HEK293T (cell line): ENCODE measurements around the gene RFXAP.

Source experiments
- CTCF ChIA-PET: fragments of 350-600 bp; formaldehyde crosslinking; extraction: SDS; loops from one replicate; lab custom pipeline; 2021; ENCODE audit warnings: antibody characterized with exemption, inconsistent platforms; lab: Yijun Ruan, JAX
- POLR2A ChIA-PET: fragments of 350-600 bp; formaldehyde crosslinking; extraction: SDS; loops from one replicate; lab custom pipeline; 2020; ENCODE audit warnings: antibody characterized with exemption, inconsistent platforms; lab: Yijun Ruan, JAX
- DNase-seq: peaks from one replicate; pipeline ENCODE4 v3.0.0; 2012; ENCODE audit warnings: mixed read lengths; ENCODE audit errors: extremely low spot score
- ARNT ChIP-seq: fragments of 450-650 bp; IDR thresholded peaks from 2 replicates; pipeline ENCODE4 v1.6.1; 2017; ENCODE audit warnings: mild to moderate bottlenecking
- BHLHE40 ChIP-seq: fragments of 450-650 bp; IDR thresholded peaks from 2 replicates; pipeline ENCODE4 v1.6.1; 2016; ENCODE audit warnings: mild to moderate bottlenecking, moderate library complexity, borderline replicate concordance
- CTBP1 ChIP-seq: fragments of 450-650 bp; IDR thresholded peaks from 2 replicates; pipeline ENCODE4 v1.6.1; 2016; ENCODE audit warnings: borderline replicate concordance
- ELF4 ChIP-seq: fragments of 450-650 bp; IDR thresholded peaks from 2 replicates; pipeline ENCODE4 v1.6.1; 2017; ENCODE audit warnings: antibody characterized with exemption
- FOXA1 ChIP-seq: fragments of 450-650 bp; IDR thresholded peaks from 2 replicates; pipeline ENCODE4 v1.6.1; 2016; ENCODE audit warnings: mild to moderate bottlenecking
- FOXK2 ChIP-seq: fragments of 450-650 bp; IDR thresholded peaks from 2 replicates; pipeline ENCODE4 v1.6.1; 2016; ENCODE audit warnings: mild to moderate bottlenecking
- FOXM1 ChIP-seq: fragments of 450-650 bp; IDR thresholded peaks from 2 replicates; pipeline ENCODE4 v1.6.1; 2017; ENCODE audit warnings: mild to moderate bottlenecking, borderline replicate concordance
- HDGF ChIP-seq: fragments of 450-650 bp; IDR thresholded peaks from 2 replicates; pipeline ENCODE4 v1.6.1; 2017; ENCODE audit warnings: antibody characterized with exemption, borderline replicate concordance
- L3MBTL2 ChIP-seq: fragments of 450-650 bp; conservative IDR thresholded peaks from 2 replicates; pipeline ENCODE4 v1.6.1; 2016; ENCODE audit warnings: mild to moderate bottlenecking
- LEF1 ChIP-seq: fragments of 450-650 bp; IDR thresholded peaks from 2 replicates; pipeline ENCODE4 v1.6.1; 2017; ENCODE audit warnings: mild to moderate bottlenecking, borderline replicate concordance
- NFRKB ChIP-seq: fragments of 450-650 bp; IDR thresholded peaks from 2 replicates; pipeline ENCODE4 v1.6.1; 2016; ENCODE audit warnings: mild to moderate bottlenecking, moderate library complexity
- SP1 ChIP-seq: fragments of 450-650 bp; IDR thresholded peaks from 2 replicates; pipeline ENCODE4 v1.6.1; 2017
- SUZ12 ChIP-seq: fragments of 450-650 bp; IDR thresholded peaks from 2 replicates; pipeline ENCODE4 v1.6.1; 2016; ENCODE audit warnings: mild to moderate bottlenecking
- TARDBP ChIP-seq: fragments of 450-650 bp; IDR thresholded peaks from 2 replicates; pipeline ENCODE4 v1.6.1; 2016
- ZNF384 ChIP-seq: fragments of 450-650 bp; IDR thresholded peaks from 2 replicates; pipeline ENCODE4 v1.6.1; 2016
- TF ChIP-seq, protein P1 (sequence below): fragments of 450-650 bp; IDR thresholded peaks from 2 replicates; pipeline ENCODE4 v1.6.1; 2016

RFXAP gene

DNA sequence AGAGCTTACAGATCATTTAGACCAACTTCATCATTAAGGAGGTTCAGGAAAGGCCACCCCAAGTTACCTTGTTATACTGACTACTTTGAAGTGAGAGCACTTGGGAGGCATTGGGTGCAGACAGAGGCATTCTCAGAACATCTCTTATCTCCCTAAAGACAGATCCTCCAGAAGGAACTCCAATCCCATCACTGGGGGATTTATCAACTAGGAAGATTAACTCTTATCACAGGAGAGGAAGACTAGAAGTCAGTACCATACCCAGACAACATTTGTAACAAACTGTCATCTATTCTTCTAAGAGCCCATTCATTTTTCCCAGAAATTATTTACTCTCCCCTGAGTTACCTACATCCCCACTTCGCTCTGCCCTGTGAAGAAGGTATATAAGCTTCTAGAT is 5.8 kb upstream of the RFXAP start:
- no peak for DNase-seq
- ChIA-PET POLR2A (no interaction called here), CTCF (interaction anchor here (0.7 kb wide), 1 partner anchor 10 kb away, joined by 5 read pairs; no protein-coding TSS in a partner anchor)
- TF ChIP-seq HDGF: no peak
- TF ChIP-seq ELF4: no peak
- TF ChIP-seq CTBP1: no peak
- TF ChIP-seq SUZ12: no peak
- TF ChIP-seq FOXK2: no peak
- TF ChIP-seq TARDBP: no peak
- TF ChIP-seq FOXM1: no peak
- no peak for TF ChIP-seq BHLHE40
- no peak for TF ChIP-seq LEF1
- TF ChIP-seq L3MBTL2: no peak
- no peak for TF ChIP-seq FOXA1
- no peak for TF ChIP-seq NFRKB
- TF ChIP-seq, protein P1, sequence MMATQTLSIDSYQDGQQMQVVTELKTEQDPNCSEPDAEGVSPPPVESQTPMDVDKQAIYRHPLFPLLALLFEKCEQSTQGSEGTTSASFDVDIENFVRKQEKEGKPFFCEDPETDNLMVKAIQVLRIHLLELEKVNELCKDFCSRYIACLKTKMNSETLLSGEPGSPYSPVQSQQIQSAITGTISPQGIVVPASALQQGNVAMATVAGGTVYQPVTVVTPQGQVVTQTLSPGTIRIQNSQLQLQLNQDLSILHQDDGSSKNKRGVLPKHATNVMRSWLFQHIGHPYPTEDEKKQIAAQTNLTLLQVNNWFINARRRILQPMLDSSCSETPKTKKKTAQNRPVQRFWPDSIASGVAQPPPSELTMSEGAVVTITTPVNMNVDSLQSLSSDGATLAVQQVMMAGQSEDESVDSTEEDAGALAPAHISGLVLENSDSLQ: no peak
- TF ChIP-seq ZNF384: no peak
- no peak for TF ChIP-seq SP1
- TF ChIP-seq ARNT: no peak

DNA sequence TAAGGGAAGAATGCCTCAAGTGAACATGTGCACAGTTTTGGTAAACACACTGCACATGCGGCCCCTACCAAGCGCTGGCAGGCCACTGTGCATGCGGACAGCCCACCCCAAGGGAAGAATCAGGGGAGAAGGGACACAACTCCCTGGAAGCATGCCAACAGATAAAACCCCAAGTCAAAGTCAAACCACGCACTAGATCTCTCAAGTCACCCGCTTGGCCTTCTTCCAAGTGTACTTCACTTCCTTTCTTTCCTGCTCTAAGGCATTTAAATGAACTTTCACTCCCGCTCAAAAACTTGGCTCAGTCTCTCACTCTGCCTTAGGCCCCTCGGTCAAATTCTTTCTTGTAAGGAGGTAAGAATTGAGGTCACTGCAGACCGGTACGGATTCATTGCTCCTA is 4.6 kb upstream of the RFXAP start:
- POLR2A ChIA-PET: no interaction called here
- TF ChIP-seq TARDBP (no peak), ARNT (no peak), FOXM1 (no peak), ZNF384 (no peak), FOXA1 (no peak), SP1 (no peak), SUZ12 (no peak), NFRKB (no peak), BHLHE40 (no peak), ELF4 (no peak), CTBP1 (no peak), HDGF (no peak), L3MBTL2 (no peak), FOXK2 (no peak), LEF1 (no peak)
- TF ChIP-seq, protein P1: no peak
- no peak for DNase-seq
- CTCF ChIA-PET: no interaction called here

DNA sequence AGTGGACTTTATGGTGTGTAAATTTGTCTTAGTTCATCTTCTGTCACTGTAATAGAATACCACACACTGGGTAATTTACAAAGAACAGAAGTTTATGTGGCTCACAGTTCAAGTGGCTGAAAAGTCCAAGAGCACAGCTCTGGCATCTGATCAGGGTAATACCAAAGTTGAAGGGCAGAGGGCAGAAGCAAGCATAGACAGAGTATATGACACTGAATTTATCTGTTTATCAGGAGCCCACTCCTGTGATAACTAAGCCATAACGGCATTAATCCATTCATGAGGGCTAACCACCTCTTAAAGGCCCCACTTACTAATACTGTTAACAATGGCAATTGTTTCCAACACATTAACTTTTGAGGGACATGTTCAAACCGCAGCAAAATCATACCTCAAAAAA is 4.0 kb upstream of the RFXAP start:
- peak; percentile 25 for DNase-seq
- ChIA-PET POLR2A (no interaction called here), CTCF (interaction anchor here (0.7 kb wide), 1 partner anchor 87 kb away, joined by 5 read pairs; no protein-coding TSS in a partner anchor)
- TF ChIP-seq FOXM1 (no peak), TARDBP (no peak), L3MBTL2 (no peak), FOXA1 (no peak), SUZ12 (no peak), CTBP1 (no peak), ZNF384 (no peak), ELF4 (no peak), FOXK2 (no peak), SP1 (no peak), LEF1 (no peak), HDGF (no peak)
- TF ChIP-seq, protein P1: no peak

DNA sequence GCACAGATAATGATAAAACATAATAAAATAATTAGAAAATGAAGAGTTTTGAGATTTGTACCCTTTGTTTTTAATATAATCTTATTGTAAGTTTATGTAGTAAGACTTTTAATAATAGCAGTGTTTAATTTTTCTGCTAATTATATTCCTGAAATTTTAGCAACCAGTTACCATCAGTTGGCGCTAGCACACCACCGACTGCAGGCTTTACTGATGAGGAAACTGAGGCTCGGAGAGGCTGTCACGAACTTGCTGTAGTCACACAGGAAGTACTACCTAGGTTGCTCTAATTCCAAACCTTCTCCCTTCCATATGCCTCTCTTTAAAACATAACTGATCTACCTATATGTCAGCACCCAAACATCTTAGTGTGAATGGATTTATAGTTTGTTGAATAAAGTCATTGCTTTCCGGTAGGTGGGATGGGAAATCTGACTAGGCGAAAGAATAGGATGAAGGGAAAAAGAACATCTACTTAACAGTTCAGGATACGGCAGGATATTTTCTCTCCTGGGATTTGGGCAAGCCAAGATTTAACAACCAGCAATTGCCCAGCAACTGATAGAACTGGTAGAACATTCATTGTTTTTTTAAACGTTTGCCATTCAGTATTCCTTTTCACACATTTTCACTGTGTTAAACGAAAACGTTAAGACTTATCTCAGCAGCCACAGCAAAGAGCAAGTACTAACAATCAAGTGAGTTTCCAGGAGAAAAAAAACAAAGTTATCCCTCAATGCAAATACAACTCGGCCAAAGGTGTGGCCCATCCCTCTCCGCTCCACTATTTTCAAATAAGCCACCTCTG is 822 bp upstream of the RFXAP start:
- DNase-seq: peak; percentile 8
- ChIA-PET CTCF (no interaction called here), POLR2A (interaction anchor here (1.2 kb wide), 1 partner anchor 182 kb away, joined by 5 read pairs; the partner anchor contains the start of gene EXOSC8)
- no peak for TF ChIP-seq FOXA1
- TF ChIP-seq ARNT: no peak

DNA sequence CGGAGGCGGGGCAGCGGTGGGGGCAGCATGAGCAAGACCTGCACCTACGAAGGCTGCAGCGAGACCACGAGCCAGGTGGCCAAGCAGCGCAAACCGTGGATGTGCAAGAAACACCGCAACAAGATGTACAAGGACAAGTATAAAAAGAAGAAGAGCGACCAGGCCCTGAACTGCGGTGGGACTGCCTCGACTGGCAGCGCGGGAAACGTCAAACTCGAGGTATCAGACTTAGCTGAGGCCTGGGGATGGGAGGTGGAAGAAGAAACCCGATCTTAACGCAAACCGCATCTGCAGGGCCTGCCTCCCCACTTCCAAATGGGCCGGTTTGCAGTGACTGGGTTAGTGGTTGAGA is 693 bp downstream of the RFXAP start:
- ChIA-PET POLR2A (no interaction called here), CTCF (no interaction called here)
- peak; percentile 19 for DNase-seq
- TF ChIP-seq L3MBTL2 (peak; percentile 92), ELF4 (no peak)

DNA sequence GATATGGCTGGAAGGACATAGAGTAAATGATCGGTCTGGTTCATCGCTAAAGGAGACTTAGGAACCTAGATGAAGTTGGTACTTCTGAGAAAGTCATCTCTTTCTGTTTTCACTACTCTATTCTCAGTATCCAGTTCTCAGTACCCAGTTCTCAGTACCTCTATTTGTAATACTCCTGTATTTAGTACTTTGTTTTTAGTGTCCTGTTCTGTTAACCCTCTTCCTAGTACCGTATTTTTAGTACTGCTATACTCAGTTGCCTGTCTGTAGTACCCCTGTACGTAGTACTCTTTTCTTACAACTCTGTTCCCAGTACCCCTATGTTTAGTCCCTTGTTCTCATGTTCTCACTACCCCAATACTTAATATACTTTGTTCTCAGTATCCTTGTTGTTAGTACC is 1.2 kb downstream of the RFXAP start:
- TF ChIP-seq ARNT (no peak), ZNF384 (no peak), L3MBTL2 (no peak), SP1 (no peak), FOXM1 (no peak), ELF4 (no peak), CTBP1 (no peak), HDGF (no peak), TARDBP (no peak), NFRKB (no peak), FOXK2 (no peak), SUZ12 (no peak), BHLHE40 (no peak), LEF1 (no peak), FOXA1 (no peak)
- TF ChIP-seq, protein P1: no peak
- DNase-seq: no peak
- CTCF ChIA-PET: no interaction called here
- POLR2A ChIA-PET: no interaction called here
